ENCODE measurements around the gene LRP1. TPM values are rescaled to one million over a fixed set of nuclear protein-coding genes. Genes with fewer than 3 reads are reported as not detected.

LRP1 gene
- total and polyA plus RNA-seq, 2 of the 4 experiments (the other 2 are of a cell fraction): 73.1 to 142 TPM

- Histone ChIP-seq H2BK5ac (ENCODE audit: low read depth, low read length, poor library complexity, severe bottlenecking) (no peak overlapping the region), H4K20me1 (ENCODE audit: insufficient read depth, low read length) (peaks cover 40% of the 10 kb centered on the region), H2AFZ (replicated peaks; ENCODE audit: low read length, poor library complexity) (no peak overlapping the region), H3K9me3 (ENCODE audit: control insufficient read depth, insufficient read depth, low read length) (no peaks in the 10 kb centered on the region), H4K8ac (ENCODE audit: low read depth in 2 of 2, low read length in 2 of 2) (no peak overlapping the region), H2BK15ac (ENCODE audit: low read depth, low read length) (no peak overlapping the region), H2BK120ac (ENCODE audit: low read depth, low read length) (no peak overlapping the region), H3K4me3 (ENCODE audit: insufficient read depth, low read depth, low read length) (no peak overlapping the region), H3K23ac (ENCODE audit: low read depth, low read length) (no peak overlapping the region), H3K9me1 (ENCODE audit: insufficient read depth, low read length) (peaks cover 16% of the 10 kb centered on the region), H3K4me2 (ENCODE audit: low read depth, low read length) (no peak overlapping the region), H3K27me3 (ENCODE audit: control insufficient read depth, insufficient read depth, low read length) (no peaks in the 10 kb centered on the region), H3K4ac (ENCODE audit: low read depth, low read length) (no peak overlapping the region), H3K27ac (ENCODE audit: insufficient read depth, low read length) (no peak overlapping the region), H2AK9ac (replicated peaks; ENCODE audit: low read depth, low read length, poor library complexity) (no peak overlapping the region), H3K56ac (ENCODE audit: extremely low read depth, insufficient read depth, low read length) (no peak overlapping the region), H2AK5ac (ENCODE audit: low read depth, low read length) (no peak overlapping the region), H3K36me3 (ENCODE audit: control insufficient read depth, insufficient read depth, low read length) (peaks cover 45% of the 10 kb centered on the region), H3K14ac (replicated peaks; ENCODE audit: low read depth, low read length) (0 out of 2 replicates have a peak overlapping the region, but pooled peaks have one; percentile 14), H3K9ac (ENCODE audit: low read depth, low read length) (no peak overlapping the region), H4K91ac (ENCODE audit: insufficient read depth, low read depth, low read length) (no peak overlapping the region), H3K18ac (ENCODE audit: low read depth, low read length) (no peak overlapping the region), H3K79me1 (ENCODE audit: low read depth in 1 of 2, low read length in 2 of 2) (peaks cover 22 to 43% of the 10 kb centered on the region in 2 experiments), H2BK20ac (ENCODE audit: low read depth, low read length) (no peak overlapping the region), H3K4me1 (ENCODE audit: control insufficient read depth, insufficient read depth, low read length) (peaks cover 14% of the 10 kb centered on the region), H4K5ac (ENCODE audit: low read depth, low read length) (no peak overlapping the region)
- no peak for TF ChIP-seq FOS (IDR thresholded peaks at IDR 0.05; ENCODE audit: low read depth, low read length)
- TF ChIP-seq POLR2A (IDR thresholded peaks at IDR 0.05; ENCODE audit: low read depth, low read length): no peak
- no peak for TF ChIP-seq MAZ (IDR thresholded peaks at IDR 0.05; ENCODE audit: borderline replicate concordance, low read depth, low read length)
- TF ChIP-seq CHD1 (IDR thresholded peaks at IDR 0.05; ENCODE audit: low read depth, low read length): no peak
- no peak for TF ChIP-seq MXI1 (IDR thresholded peaks at IDR 0.05; ENCODE audit: borderline replicate concordance, low read depth, low read length)
- TF ChIP-seq RCOR1 (IDR thresholded peaks at IDR 0.05; ENCODE audit: insufficient replicate concordance, low read length): no peak
- no peak for TF ChIP-seq BHLHE40 (IDR thresholded peaks at IDR 0.05; ENCODE audit: low read depth, low read length)
- TF ChIP-seq CTCF (conservative IDR thresholded peaks at IDR 0.05; ENCODE audit: low read depth, low read length): no peak
- TF ChIP-seq USF2 (IDR thresholded peaks at IDR 0.05; ENCODE audit: low read depth, low read length): no peak
- TF ChIP-seq ELK1 (IDR thresholded peaks at IDR 0.05; ENCODE audit: borderline replicate concordance, low read depth, low read length): no peak
- no peak for TF ChIP-seq MAFK (IDR thresholded peaks at IDR 0.05; ENCODE audit: low read depth, low read length)
- no peak for TF ChIP-seq RFX5 (IDR thresholded peaks at IDR 0.05; ENCODE audit: low read depth, low read length)
- TF ChIP-seq NFE2L2 (IDR thresholded peaks at IDR 0.05; ENCODE audit: low read depth, low read length): no peak
- TF ChIP-seq CEBPB (IDR thresholded peaks at IDR 0.05; ENCODE audit: low read depth, low read length): no peak
- WGBS, 2 experiments (ENCODE audit: extremely low coverage in 2 of 2, insufficient read length in 1 of 2): 42% methylated on average over 4 of the region's 8 CpGs; no CpG with 5 or more reads in 1 of the 2 experiments
- DNase-seq (no peak), ATAC-seq (ENCODE audit: low read depth) (no peak)
- dilution Hi-C loops (cut with HindIII; ENCODE audit: low sequenced_read_pairs, unreplicated experiment): no loop called here
- CTCF ChIA-PET: no interaction called here
- in situ Hi-C loops (cut with MboI; ENCODE audit: low sequenced_read_pairs): no loop called here
- POLR2A ChIA-PET (ENCODE audit: unreplicated experiment): interaction anchor here (0.5 kb wide), 1 partner anchor 22 kb away, joined by 9 read pairs; no protein-coding TSS in a partner anchor
- BruUV-seq (replicated peaks): no TSS peak
- intact Hi-C loops (cut with micrococcal nuclease): loop anchor here (5.0 kb wide), 1 partner anchor 168 kb away; no protein-coding TSS in a partner anchor
Observed at GRCh38 chr12:57235728-57236131, 107.4 kb downstream of the LRP1 start.

Data from IMR-90 (cell line).